Myocyte (in vitro differentiated cells): ENCODE data around the gene TCL1B. TPM values are rescaled to one million over a fixed set of nuclear protein-coding genes. Genes with fewer than 3 reads are reported as not detected.
"Not testable (repeated sequence)": the region's sequence is repeated elsewhere in the genome, so short reads cannot be mapped to it uniquely, and the experiment has no call there.

ENCODE experiments used
- DNase-seq: peaks from one replicate; pipeline ENCODE4 v3.0.0-alpha.2; 2012; ENCODE audit warnings: low read depth
- total RNA-seq: library from RNA; depleted of rRNA; stranded (reverse); fragments of >200 nt; gene quantifications from 2 replicates; pipeline ENCODE4 v1.2.3, GENCODE V29; 2014

TCL1B gene
- total RNA-seq, 1 donor from 2014 or later = not detected

- no peak for DNase-seq
Measured at GRCh38 chr14:95700221-95700976, 14.2 kb downstream of the TCL1B start.

DNA sequence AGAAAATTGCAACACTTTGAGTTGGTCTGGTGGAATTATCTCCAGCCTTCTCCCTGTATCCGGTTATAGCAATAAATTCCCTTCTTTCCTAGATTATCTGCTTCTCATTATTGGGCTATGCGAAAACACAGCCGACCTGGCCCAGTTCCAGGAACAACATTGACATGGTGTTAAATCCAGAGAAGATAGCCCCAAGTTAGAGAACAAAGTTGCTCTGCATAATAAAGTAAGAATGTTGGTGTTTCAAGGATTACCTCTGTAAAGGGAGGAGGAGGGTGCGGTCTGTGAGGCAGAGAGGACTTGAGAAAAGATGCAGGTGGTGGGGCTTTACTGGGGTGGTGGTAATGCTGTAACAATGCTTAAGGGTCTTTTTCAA lies 15.6 kb downstream of the TCL1B start:
- DNase-seq = no peak

DNA sequence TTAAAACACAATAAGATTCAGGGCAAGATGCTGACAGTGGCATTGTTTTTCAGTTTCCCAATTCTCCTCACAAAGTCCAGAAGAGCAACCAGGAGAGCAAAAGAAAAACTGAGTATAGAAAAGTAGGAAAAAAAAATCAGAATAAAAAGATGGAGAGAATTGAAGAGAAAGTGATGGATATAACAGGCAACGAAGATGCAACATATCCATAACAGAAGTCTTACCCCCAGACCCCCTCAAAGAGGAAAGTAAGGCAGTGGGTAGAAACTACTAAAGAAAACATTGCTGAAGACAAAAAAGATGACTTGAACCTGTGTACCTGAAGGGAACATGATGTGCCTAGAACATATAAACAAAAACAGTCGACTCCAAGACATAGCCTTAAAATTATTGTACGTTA lies 17.1 kb downstream of the TCL1B start:
- DNase-seq = no peak

DNA sequence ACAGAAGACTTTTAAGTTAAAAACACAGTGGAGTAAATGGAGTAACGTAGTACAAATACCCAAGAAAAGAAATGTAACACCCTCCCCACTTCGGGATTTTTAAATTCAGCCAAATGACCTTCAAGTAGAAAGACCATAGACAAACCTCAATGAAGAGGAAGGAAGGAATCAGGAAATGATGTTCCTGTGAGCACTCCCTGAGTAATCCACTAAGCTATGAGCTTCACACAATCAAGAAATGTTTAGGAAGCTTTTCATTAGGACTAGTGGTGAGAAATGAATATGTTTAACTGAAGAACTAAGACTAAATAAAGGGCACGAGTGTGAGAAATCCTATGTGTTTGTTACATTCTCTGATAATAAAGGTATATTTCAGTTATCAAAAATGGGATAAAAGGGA lies 17.6 kb downstream of the TCL1B start:
- DNase-seq = no peak

GRCh38 chr14:95705518-95705917 lies 19.3 kb downstream of the TCL1B start:
- DNase-seq = no peak

- no peak for DNase-seq
Measured at GRCh38 chr14:95707327-95707726, 21.1 kb downstream of the TCL1B start.

DNA sequence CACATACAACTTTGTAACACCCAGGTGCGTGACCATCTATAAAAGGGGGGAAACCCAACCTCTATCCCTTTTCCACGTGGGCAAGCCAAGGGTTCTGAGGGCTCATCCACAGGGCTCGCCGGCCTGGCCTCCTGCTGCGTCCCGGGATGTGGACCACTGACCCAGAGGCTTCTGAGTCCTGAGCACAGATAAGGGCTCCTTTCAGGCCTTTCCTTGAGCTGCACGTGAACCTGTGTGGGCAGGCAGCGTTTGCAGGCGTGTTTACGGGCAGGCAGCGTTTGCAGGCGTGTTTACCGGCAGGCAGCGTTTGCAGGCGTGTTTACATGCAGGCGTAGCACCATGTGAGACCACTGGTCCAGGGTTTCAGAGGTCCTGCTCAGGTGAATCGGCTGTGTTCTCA lies 23.9 kb downstream of the TCL1B start:
- DNase-seq = no peak

DNA sequence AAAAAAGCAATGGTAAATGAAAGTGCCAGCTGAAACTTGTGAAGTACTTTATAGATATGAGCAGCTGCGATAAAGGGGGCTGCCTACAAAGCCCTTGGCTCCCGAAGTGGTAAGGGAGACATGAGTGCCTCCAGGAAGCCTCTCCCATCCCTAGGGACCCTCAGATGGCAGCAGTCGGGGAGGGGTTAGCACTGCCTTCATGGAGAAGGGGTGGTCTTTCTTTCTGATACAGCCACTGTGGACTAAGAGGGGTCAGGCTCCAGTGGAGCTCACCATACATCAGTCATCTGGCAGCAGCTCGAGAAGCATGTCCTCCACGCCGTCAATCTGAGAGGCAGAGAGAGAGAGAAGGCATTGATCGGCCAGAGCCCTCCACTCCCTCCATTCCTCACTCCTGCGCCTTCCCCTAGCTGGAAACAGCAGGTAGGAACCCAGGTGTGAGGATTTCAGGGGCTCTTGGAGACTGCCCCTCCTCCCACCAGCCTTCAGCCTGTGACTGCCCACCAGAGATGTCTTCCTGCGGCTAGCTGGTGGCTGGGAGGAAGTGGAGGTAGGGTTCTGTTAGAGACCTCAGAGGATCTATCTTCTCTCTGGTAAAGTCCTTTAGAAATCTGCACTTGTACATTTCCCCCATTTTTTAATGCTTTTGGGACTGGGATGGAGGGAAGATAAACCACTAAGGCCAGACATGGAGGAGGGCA lies 25.4 kb downstream of the TCL1B start:
- DNase-seq = no peak

- DNase-seq = no peak
Measured at GRCh38 chr14:95712398-95712797, 26.2 kb downstream of the TCL1B start.

DNA sequence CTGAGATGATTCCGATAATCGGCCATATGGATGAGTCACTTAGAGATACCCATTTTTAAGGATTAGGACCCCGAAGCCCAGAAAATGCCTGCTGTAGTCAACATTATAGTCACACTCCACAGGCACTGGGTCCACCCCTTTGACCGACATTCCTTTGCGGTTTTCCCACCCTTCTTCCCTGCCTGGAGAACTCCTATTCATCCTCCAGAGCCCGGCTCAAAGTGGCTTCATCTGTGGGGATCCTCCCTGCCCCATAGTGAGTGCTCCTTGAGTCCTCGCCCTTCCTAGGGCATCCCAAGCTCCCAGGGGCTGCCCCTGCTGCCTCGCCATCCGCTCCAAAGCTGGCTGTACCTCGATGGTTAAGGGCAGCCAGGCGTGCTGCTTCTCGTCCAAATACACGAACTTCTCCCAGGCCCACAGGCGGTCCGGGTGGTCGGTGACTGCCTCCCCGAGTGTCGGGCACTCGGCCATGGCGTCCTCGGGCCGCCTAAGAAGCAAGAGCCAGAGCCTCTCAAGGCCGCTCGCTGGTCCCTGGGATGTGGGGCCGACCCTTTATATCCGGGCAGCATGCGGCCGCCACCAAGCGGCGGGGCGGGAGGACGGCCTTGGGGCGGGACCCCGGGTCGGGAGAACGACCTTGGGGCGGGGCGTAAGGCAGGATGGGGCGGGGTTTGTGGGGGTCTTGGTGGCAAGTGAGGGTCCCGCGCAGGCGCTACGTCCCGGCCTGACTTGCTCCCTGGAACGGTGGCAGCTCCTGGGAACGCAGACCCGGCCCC lies 27.6 kb downstream of the TCL1B start, which contains the start of gene TCL1A:
TSS of gene TCL1A (minus strand) at position 530 of the 776 bp plus-strand sequence. CDS start at position 471, 59 bp downstream.
- no peak for DNase-seq

DNA sequence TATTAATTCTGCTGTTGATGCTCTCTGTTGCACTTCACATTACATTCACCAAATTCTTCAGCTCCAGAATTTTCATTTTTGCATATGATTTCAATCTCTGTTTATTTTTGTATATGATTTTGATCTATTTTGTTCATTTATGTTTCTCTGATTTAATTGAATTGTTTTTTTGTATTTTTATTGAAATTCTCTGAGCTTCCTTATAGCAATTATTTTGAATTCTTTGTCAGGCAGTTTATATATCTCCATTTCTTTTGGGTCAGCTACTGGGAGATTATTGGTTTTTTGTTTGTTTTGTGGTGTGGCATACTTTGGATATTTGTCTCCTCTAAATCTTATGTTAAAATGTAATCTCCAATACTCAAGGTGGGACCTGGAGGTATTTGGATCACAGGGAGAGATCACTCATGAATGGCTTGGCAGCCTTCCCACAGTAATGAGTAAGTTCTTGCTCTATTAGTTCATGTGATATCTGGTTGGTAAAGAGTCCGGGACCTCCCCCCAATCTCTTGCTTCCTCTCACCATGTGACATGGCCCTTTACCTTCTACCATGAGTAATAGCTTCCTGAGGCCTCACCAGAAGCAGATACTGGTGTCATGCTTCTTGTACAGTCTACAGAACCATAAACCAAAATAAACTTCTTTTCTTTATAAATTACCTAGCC lies 36.4 kb downstream of the TCL1B start:
- DNase-seq = no peak

- peak; percentile 6 for DNase-seq
Measured at GRCh38 chr14:95725685-95726336, 39.6 kb downstream of the TCL1B start.

DNA sequence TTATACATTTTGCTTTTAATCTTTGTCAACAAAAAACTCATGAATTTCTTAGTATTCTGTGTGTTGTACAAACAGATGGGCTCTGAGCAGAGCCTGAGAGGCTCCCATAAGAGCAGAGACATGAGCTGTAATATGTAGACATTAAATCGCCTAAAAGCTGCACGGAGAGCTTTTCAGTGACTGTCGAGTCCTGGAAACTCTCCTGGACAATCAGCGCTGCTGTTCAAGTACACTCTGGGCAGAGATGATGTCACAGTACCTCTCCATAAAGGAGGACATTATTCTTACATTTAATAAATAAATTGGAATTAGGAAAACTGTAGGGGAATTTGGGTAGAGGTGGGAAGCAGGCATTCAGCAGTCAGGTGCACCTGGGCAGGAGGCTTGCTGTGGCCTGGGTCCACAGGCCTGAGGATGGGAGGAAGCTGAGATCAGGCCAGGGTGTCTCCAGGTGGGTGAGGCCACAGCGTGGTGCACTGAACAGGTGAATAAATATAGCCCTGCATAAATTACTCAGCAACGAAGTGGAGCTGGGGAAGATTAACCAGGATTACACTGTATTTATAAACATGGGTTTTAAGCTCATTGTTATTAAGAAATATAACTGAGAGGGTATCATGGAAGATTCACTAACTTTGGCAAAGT lies 41.0 kb downstream of the TCL1B start:
- no peak for DNase-seq

GRCh38 chr14:95729402-95730028 lies 43.3 kb downstream of the TCL1B start:
- DNase-seq = not testable (repeated sequence)

- DNase-seq = no peak
Measured at GRCh38 chr14:95730126-95730525, 43.9 kb downstream of the TCL1B start.

DNA sequence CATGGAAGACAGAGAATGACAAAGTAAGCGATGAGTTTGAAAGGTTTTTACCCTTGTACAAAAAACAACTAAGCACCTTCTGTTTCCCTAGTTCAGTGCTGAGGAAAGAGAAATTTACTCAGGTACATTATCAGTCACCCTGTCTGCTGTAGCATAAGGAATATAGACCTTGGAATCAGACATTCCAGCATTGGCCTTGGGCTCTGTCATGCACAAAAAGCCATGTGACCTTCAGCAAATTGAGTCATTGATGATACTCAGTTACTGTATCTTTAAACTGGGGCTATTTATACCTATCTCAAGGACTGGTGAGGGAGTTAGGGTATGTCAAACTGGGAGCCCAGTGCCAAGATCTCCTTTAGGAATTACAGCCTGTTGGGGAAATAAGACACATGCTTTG lies 47.0 kb downstream of the TCL1B start:
- no peak for DNase-seq

DNA sequence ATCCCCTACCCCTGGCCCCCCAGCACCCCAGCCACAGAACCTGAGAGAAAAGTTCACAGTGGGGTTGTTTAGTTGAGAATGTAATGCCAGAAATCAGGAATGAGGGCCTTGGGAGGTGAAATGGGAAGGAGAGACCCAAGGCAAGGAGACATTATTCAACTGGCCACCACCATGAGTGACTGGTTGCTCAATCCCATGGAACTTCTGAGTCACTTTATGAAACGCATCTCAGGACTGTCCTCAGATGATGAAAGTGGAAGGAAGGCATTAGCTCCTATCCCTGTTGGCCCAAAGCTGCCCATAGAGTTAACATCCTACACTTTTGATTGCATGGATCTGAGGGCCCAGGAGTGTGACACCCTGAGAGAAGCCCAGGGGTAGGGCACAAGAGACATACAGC lies 53.1 kb downstream of the TCL1B start:
- no peak for DNase-seq

DNA sequence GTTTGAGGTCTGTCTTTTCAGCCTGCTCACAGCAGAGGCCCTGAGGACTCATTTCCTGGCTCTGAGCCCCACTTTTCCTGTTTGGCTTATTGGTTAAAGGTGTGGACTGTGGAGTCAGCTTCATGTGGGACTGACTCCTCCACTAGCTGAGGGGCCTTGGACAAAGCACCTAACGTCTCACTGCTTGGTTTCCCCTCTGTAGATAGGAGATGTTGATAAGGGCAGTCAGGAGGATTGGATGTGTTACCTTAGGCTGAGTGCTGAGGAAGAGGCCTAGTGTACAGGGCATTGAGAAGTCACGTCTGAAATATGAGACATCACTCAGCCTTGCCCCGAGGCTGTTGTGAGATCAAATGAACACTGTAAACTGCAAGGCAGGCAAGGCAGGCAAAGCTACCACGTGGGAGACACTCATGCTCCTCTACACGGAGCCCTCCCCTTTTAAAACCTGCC lies 54.8 kb downstream of the TCL1B start:
- no peak for DNase-seq

DNA sequence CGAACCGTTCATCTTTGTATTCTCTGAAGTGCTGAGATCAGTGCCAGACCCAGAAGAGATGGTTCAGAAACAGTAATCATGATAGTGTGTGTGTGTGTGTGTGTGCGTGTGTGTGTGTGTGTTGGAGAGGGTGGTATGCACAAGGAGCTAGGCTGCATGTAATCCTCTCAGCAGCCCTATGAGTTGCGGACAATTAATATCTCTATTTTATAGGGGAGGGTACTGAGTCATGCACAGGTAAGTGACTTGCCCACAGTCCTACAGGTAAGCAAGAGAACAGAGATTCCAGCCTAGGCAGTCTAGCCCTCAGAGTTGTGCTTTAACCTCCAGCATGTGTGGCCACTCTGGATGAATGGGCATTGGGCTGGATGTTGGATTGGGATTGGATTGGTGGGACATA lies 55.6 kb downstream of the TCL1B start:
- DNase-seq = no peak
